ENCODE measurements around the gene ME3. TPM values are rescaled to one million over a fixed set of nuclear protein-coding genes. Genes with fewer than 3 reads are reported as not detected.

The ME3 gene
- total RNA-seq, 1 donor from 2014 or later: 0.92 TPM

DNA sequence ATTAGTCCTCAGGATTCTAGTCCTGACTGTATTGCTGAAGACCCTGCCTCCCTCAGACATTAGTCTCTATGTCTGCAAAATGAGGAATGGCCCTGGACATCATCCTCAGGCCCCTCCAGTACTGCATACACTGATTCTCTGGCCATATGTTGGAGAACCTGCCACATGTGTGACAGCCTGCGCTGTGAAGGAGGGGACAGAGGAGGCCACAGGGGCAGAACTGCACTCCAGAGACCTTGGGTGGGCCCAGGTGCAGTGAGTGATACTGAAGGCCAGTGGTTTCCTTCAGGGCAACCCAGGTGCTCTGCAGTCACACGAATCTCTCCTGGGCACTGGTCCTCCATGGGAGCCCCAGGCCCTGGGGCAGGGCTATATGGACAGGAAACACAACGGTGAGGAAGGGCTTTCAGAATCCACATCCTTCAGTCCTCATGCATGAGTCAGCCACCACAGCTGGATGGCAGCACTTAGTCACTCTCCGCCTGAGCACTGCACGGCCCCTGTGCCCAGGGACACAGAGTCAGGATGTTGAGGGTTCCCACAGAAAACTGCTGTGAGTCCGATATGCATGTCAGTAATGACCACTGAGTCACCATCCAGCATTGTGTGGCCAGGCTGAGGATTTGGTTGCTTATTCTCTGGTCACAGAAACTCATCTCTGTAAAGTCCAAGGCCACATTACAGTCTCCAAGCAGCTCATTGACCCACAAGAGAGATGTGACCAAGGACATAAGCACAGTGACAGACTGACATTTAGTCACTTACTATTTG is 39.7 kb downstream of the ME3 start:
- H3K27ac Mint-ChIP-seq (ENCODE audit: unreplicated experiment): no peak overlapping the region
- H3K4me3 Mint-ChIP-seq (ENCODE audit: unreplicated experiment): no peak overlapping the region
- H3K9me3 Mint-ChIP-seq (ENCODE audit: unreplicated experiment): no peaks in the 10 kb centered on the region
- TF ChIP-seq CTCF (IDR thresholded peaks at IDR 0.05; ENCODE audit: unreplicated experiment): no peak
- peaks cover 3% of the 10 kb centered on the region for H3K27me3 Mint-ChIP-seq (ENCODE audit: unreplicated experiment)
- DNase-seq (ENCODE audit: low spot score): peak; percentile 33
- no peaks in the 10 kb centered on the region for H3K36me3 Mint-ChIP-seq (ENCODE audit: low read depth, unreplicated experiment)
- no peaks in the 10 kb centered on the region for H3K4me1 Mint-ChIP-seq (ENCODE audit: unreplicated experiment)

- Mint-ChIP-seq H3K4me1 (ENCODE audit: unreplicated experiment) (no peaks in the 10 kb centered on the region), H3K9me3 (ENCODE audit: unreplicated experiment) (no peaks in the 10 kb centered on the region), H3K27me3 (ENCODE audit: unreplicated experiment) (peaks cover 3% of the 10 kb centered on the region), H3K36me3 (ENCODE audit: low read depth, unreplicated experiment) (no peaks in the 10 kb centered on the region), H3K27ac (ENCODE audit: unreplicated experiment) (no peak overlapping the region), H3K4me3 (ENCODE audit: unreplicated experiment) (no peak overlapping the region)
- TF ChIP-seq CTCF (IDR thresholded peaks at IDR 0.05; ENCODE audit: unreplicated experiment): no peak
- no peak for DNase-seq (ENCODE audit: low spot score)
Observed at GRCh38 chr11:86630229-86630981, 42.0 kb downstream of the ME3 start.

DNA sequence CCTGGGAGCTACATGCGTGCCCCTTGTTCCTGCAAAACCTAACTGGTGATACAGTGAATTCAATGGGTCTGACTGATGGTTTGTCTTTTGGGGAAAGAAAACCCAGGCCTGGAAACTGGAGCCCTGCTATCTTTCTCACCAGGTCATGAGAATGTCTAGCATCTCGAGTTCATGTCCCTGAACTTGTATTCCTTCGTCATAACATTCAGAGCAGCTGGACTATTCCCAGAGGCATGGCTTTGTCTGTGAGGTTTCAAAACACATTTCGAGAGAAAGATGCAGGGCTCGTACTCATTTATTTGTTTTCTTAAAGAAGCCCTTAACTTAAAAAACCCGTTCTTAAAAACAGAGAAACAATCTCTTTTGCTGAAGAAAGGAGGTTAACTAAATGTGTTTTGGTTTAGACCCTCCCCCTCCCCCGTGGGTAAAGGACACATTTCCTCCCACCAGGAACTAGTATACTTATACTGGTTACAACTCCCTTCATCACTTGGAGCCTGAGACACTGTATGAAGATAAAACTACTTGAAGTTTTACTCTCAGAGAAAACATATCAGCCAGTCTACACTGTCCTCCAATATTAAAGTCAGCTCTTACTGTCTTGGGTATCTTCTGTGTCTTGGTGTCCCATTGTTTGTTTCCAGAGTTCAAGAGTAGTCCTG is 43.2 kb downstream of the ME3 start:
- Mint-ChIP-seq H3K4me3 (ENCODE audit: unreplicated experiment) (no peak overlapping the region), H3K27ac (ENCODE audit: unreplicated experiment) (no peak overlapping the region), H3K36me3 (ENCODE audit: low read depth, unreplicated experiment) (no peaks in the 10 kb centered on the region), H3K27me3 (ENCODE audit: unreplicated experiment) (peaks cover 3% of the 10 kb centered on the region), H3K4me1 (ENCODE audit: unreplicated experiment) (no peaks in the 10 kb centered on the region), H3K9me3 (ENCODE audit: unreplicated experiment) (no peaks in the 10 kb centered on the region)
- DNase-seq (ENCODE audit: low spot score): no peak
- TF ChIP-seq CTCF (IDR thresholded peaks at IDR 0.05; ENCODE audit: unreplicated experiment): no peak

GRCh38 chr11:86627776-86628455 is 44.5 kb downstream of the ME3 start:
- no peaks in the 10 kb centered on the region for H3K9me3 Mint-ChIP-seq (ENCODE audit: unreplicated experiment)
- TF ChIP-seq CTCF (IDR thresholded peaks at IDR 0.05; ENCODE audit: unreplicated experiment): no peak
- no peak overlapping the region for H3K27ac Mint-ChIP-seq (ENCODE audit: unreplicated experiment)
- H3K4me1 Mint-ChIP-seq (ENCODE audit: unreplicated experiment): no peaks in the 10 kb centered on the region
- no peak overlapping the region for H3K4me3 Mint-ChIP-seq (ENCODE audit: unreplicated experiment)
- H3K27me3 Mint-ChIP-seq (ENCODE audit: unreplicated experiment): peaks cover 3% of the 10 kb centered on the region
- no peaks in the 10 kb centered on the region for H3K36me3 Mint-ChIP-seq (ENCODE audit: low read depth, unreplicated experiment)
- DNase-seq (ENCODE audit: low spot score): no peak

All from endothelial cell (in vitro differentiated cells).